IgD-negative memory B cell (primary cell): ENCODE data around the gene ABCA2. TPM values are rescaled to one million over a fixed set of nuclear protein-coding genes. Genes with fewer than 3 reads are reported as not detected.

ENCODE experiments used
- H3K27ac Mint-ChIP-seq, 3 donors: one replicate each; pipeline ENCODE4 v1.8.0; 2020 to 2022; ENCODE audit warnings: mild to moderate bottlenecking in 3 of 3, mixed read lengths in 3 of 3, moderate library complexity in 1 of 3
- H3K27me3 Mint-ChIP-seq: one replicate; pipeline ENCODE4 v1.8.0; 2021; ENCODE audit warnings: mixed read lengths
- H3K36me3 Mint-ChIP-seq: one replicate; pipeline ENCODE4 v1.8.0; 2020; ENCODE audit warnings: mild to moderate bottlenecking, mixed read lengths
- H3K4me1 Mint-ChIP-seq, 3 donors: one replicate each; pipeline ENCODE4 v1.8.0; 2020 to 2022; ENCODE audit warnings: mixed read lengths in 3 of 3, mild to moderate bottlenecking in 1 of 3
- H3K4me3 Mint-ChIP-seq, 4 donors: one replicate each; pipeline ENCODE4 v1.8.0; 2020 to 2022; ENCODE audit warnings: mild to moderate bottlenecking in 4 of 4, mixed read lengths in 4 of 4, moderate library complexity in 3 of 4
- H3K9me3 Mint-ChIP-seq, 3 donors: one replicate each; pipeline ENCODE4 v1.8.0; 2020 to 2021; ENCODE audit warnings: mixed read lengths in 3 of 3, mild to moderate bottlenecking in 1 of 3
- polyA plus RNA-seq: library from polyadenylated mRNA; unstranded; fragments of 300-500 nt; fragmentation: Illumina TruSeq; gene quantifications from one replicate; pipeline ENCODE4 v1.2.3, GENCODE V29; 2021

Gene ABCA2
- 3.9 TPM for polyA plus RNA-seq

- Mint-ChIP-seq H3K9me3 (no peaks in the 10 kb centered on the region), H3K4me3 (peak within 1 kb of the TSS; percentile 80 to 97 (median 92)), H3K27ac (peak within 1 kb of the TSS; percentile 81 to 96 (median 94)), H3K4me1 (peaks cover 19 to 30% (median 24%) of the 10 kb centered on the region in 3 donors), H3K36me3 (no peaks in the 10 kb centered on the region), H3K27me3 (no peaks in the 10 kb centered on the region)
Observed at GRCh38 chr9:137027369-137028262, at the start of gene ABCA2. Gene ABCA2, minus strand, starts transcription at chr9:137028237. Its CDS starts 97 bp downstream, at chr9:137028140.

- H3K9me3 Mint-ChIP-seq: no peaks in the 10 kb centered on the region
- peak within 1 kb of the TSS in 2 of 3 donors; percentile 63 to 80 for H3K27ac Mint-ChIP-seq
- peak within 1 kb of the TSS; percentile 79 to 90 (median 81) for H3K4me3 Mint-ChIP-seq
- no peaks in the 10 kb centered on the region for H3K36me3 Mint-ChIP-seq
- H3K27me3 Mint-ChIP-seq: no peaks in the 10 kb centered on the region
- H3K4me1 Mint-ChIP-seq: peaks cover 11 to 13% (median 12%) of the 10 kb centered on the region in 3 donors
Observed at GRCh38 chr9:137077010-137077747, 49.1 kb upstream of the ABCA2 start, which contains the start of gene UAP1L1. Gene UAP1L1, plus strand, starts transcription at chr9:137077517. Its CDS starts 16 bp downstream, at chr9:137077533.

- H3K36me3 Mint-ChIP-seq: no peaks in the 10 kb centered on the region
- H3K27me3 Mint-ChIP-seq: no peaks in the 10 kb centered on the region
- peak overlapping the region in 1 of 3 donors; percentile 58 for H3K27ac Mint-ChIP-seq
- no peaks in the 10 kb centered on the region for H3K9me3 Mint-ChIP-seq
- H3K4me1 Mint-ChIP-seq: peaks cover 11 to 13% (median 12%) of the 10 kb centered on the region in 3 donors
- H3K4me3 Mint-ChIP-seq: peak overlapping the region; percentile 63 to 80 (median 76)
Observed at GRCh38 chr9:137076636-137077009, 48.6 kb upstream of the ABCA2 start.

- peaks cover 11 to 17% (median 15%) of the 10 kb centered on the region in 3 donors for H3K4me1 Mint-ChIP-seq
- peak overlapping the region; percentile 21 to 87 (median 48) for H3K4me3 Mint-ChIP-seq
- no peaks in the 10 kb centered on the region for H3K27me3 Mint-ChIP-seq
- H3K27ac Mint-ChIP-seq: peak overlapping the region in 2 of 3 donors; percentile 53 to 91
- no peaks in the 10 kb centered on the region for H3K9me3 Mint-ChIP-seq
- no peaks in the 10 kb centered on the region for H3K36me3 Mint-ChIP-seq
Observed at GRCh38 chr9:137075275-137075775, 47.3 kb upstream of the ABCA2 start.

- H3K27me3 Mint-ChIP-seq: no peaks in the 10 kb centered on the region
- peak overlapping the region in 2 of 3 donors; percentile 53 to 91 for H3K27ac Mint-ChIP-seq
- H3K36me3 Mint-ChIP-seq: no peaks in the 10 kb centered on the region
- H3K4me3 Mint-ChIP-seq: peak overlapping the region in 3 of 4 donors; percentile 34 to 87 (median 71)
- no peaks in the 10 kb centered on the region for H3K9me3 Mint-ChIP-seq
- H3K4me1 Mint-ChIP-seq: peaks cover 11 to 15% (median 12%) of the 10 kb centered on the region in 3 donors
Observed at GRCh38 chr9:137074657-137075274, 46.7 kb upstream of the ABCA2 start.

GRCh38 chr9:137073992-137074399 is 46.0 kb upstream of the ABCA2 start:
- no peaks in the 10 kb centered on the region for H3K36me3 Mint-ChIP-seq
- peaks cover 11 to 14% (median 13%) of the 10 kb centered on the region in 3 donors for H3K4me1 Mint-ChIP-seq
- H3K4me3 Mint-ChIP-seq: peak overlapping the region in 1 of 4 donors; percentile 87

GRCh38 chr9:137071282-137071681 is 43.2 kb upstream of the ABCA2 start:
- Mint-ChIP-seq H3K36me3 (no peaks in the 10 kb centered on the region), H3K4me3 (peak overlapping the region; percentile 76 to 92 (median 84)), H3K4me1 (peaks cover 17 to 19% (median 17%) of the 10 kb centered on the region in 3 donors), H3K27me3 (no peaks in the 10 kb centered on the region), H3K9me3 (no peaks in the 10 kb centered on the region), H3K27ac (peak overlapping the region; percentile 77 to 96 (median 93))

More at GRCh38 chr9:137073992-137074399, 46.0 kb upstream of the ABCA2 start:
- Mint-ChIP-seq H3K27me3 (no peaks in the 10 kb centered on the region), H3K9me3 (no peaks in the 10 kb centered on the region), H3K27ac (peak overlapping the region in 1 of 3 donors; percentile 91)

- H3K4me3 Mint-ChIP-seq: peak overlapping the region; percentile 76 to 92 (median 85)
Observed at GRCh38 chr9:137070906-137071275, 42.9 kb upstream of the ABCA2 start.

GRCh38 chr9:137070201-137070905 is 42.3 kb upstream of the ABCA2 start, which contains the start of gene SAPCD2:
Gene SAPCD2, minus strand, starts transcription at chr9:137070557. Its CDS starts 97 bp downstream, at chr9:137070460.
- Mint-ChIP-seq H3K27ac (peak within 1 kb of the TSS; percentile 77 to 96 (median 93)), H3K9me3 (no peaks in the 10 kb centered on the region), H3K4me1 (peaks cover 16 to 17% (median 17%) of the 10 kb centered on the region in 3 donors), H3K36me3 (no peaks in the 10 kb centered on the region), H3K27me3 (no peaks in the 10 kb centered on the region), H3K4me3 (peak within 1 kb of the TSS; percentile 76 to 92 (median 85))

More at GRCh38 chr9:137070906-137071275, 42.9 kb upstream of the ABCA2 start:
- Mint-ChIP-seq H3K9me3 (no peaks in the 10 kb centered on the region), H3K36me3 (no peaks in the 10 kb centered on the region), H3K4me1 (peaks cover 17 to 19% (median 17%) of the 10 kb centered on the region in 3 donors), H3K27ac (peak overlapping the region; percentile 77 to 96 (median 93)), H3K27me3 (no peaks in the 10 kb centered on the region)

- Mint-ChIP-seq H3K4me1 (peaks cover 8 to 12% (median 10%) of the 10 kb centered on the region in 3 donors), H3K9me3 (no peaks in the 10 kb centered on the region), H3K27ac (no peak overlapping the region), H3K4me3 (peak overlapping the region; percentile 20 to 67 (median 30)), H3K36me3 (no peaks in the 10 kb centered on the region), H3K27me3 (no peaks in the 10 kb centered on the region)
Observed at GRCh38 chr9:137069508-137070091, 41.6 kb upstream of the ABCA2 start.

- Mint-ChIP-seq H3K36me3 (no peaks in the 10 kb centered on the region), H3K9me3 (no peaks in the 10 kb centered on the region), H3K27me3 (peaks cover 1% of the 10 kb centered on the region), H3K27ac (peak overlapping the region in 1 of 3 donors; percentile 34), H3K4me1 (peaks cover 6 to 14% (median 9%) of the 10 kb centered on the region in 3 donors), H3K4me3 (peak overlapping the region; percentile 38 to 83 (median 74))
Observed at GRCh38 chr9:137068539-137069507, 40.8 kb upstream of the ABCA2 start.

GRCh38 chr9:137067860-137068538 is 40.0 kb upstream of the ABCA2 start:
- Mint-ChIP-seq H3K4me1 (peaks cover 6 to 12% (median 9%) of the 10 kb centered on the region in 3 donors), H3K9me3 (no peaks in the 10 kb centered on the region), H3K36me3 (no peaks in the 10 kb centered on the region), H3K27ac (peak overlapping the region; percentile 76 to 94 (median 91)), H3K4me3 (peak overlapping the region; percentile 39 to 86 (median 76)), H3K27me3 (peaks cover 1% of the 10 kb centered on the region)
